SJCRH30 (cell line): ENCODE results near the gene RALGAPB. TPM values are rescaled to one million over a fixed set of nuclear protein-coding genes. Genes with fewer than 3 reads are reported as not detected.

Experiments used
- DNase-seq, 2 experiments: peaks; one replicate each; pipeline ENCODE4 v3.0.0-alpha.2; 2015 to 2020
- H3K27ac ChIP-seq: fragments of 250-450 bp; sonication (Bioruptor Pico); 2 replicates; pipeline ENCODE4 v1.5.1; 2020; ENCODE audit warnings: mild to moderate bottlenecking, moderate library complexity
- H3K27me3 ChIP-seq: fragments of 250-450 bp; sonication (Bioruptor Pico); 2 replicates; pipeline ENCODE4 v1.5.1; 2020; ENCODE audit warnings: mild to moderate bottlenecking, moderate library complexity
- H3K36me3 ChIP-seq: fragments of 250-450 bp; sonication (Bioruptor Pico); 2 replicates; pipeline ENCODE4 v1.5.1; 2020; ENCODE audit warnings: mild to moderate bottlenecking, moderate library complexity
- H3K4me1 ChIP-seq: fragments of 250-450 bp; sonication (Bioruptor Pico); 2 replicates; pipeline ENCODE4 v1.5.1; 2020; ENCODE audit warnings: mild to moderate bottlenecking, moderate library complexity
- H3K4me3 ChIP-seq: fragments of 250-450 bp; sonication (Bioruptor Pico); 2 replicates; pipeline ENCODE4 v1.5.1; 2020; ENCODE audit warnings: mild to moderate bottlenecking, moderate library complexity
- H3K9me3 ChIP-seq: fragments of 250-450 bp; sonication (Bioruptor Pico); replicated peaks from 2 replicates; pipeline ENCODE4 v1.5.1; 2020; ENCODE audit warnings: mild to moderate bottlenecking, moderate library complexity
- total RNA-seq: library from RNA; depleted of rRNA; stranded (reverse); fragments of >200 nt; shearing (Covaris generic); gene quantifications from 2 replicates; pipeline ENCODE4 v1.2.3, GENCODE V29; 2014

The RALGAPB gene
- total RNA-seq, 1 experiment from 2014 or later = 51.5 TPM

GRCh38 chr20:38604873-38605303 lies 132.2 kb downstream of the RALGAPB start:
- no peak for DNase-seq
- Histone ChIP-seq H3K9me3 (no peaks in the 10 kb centered on the region), H3K4me1 (no peaks in the 10 kb centered on the region), H3K4me3 (no peak overlapping the region), H3K36me3 (no peaks in the 10 kb centered on the region), H3K27ac (no peak overlapping the region), H3K27me3 (peaks cover 12% of the 10 kb centered on the region; the same call in 1 of the 2 replicates)

GRCh38 chr20:38607351-38607750 lies 134.7 kb downstream of the RALGAPB start:
- DNase-seq = no peak
- peaks cover 9% of the 10 kb centered on the region; the same call in 1 of the 2 replicates for H3K27me3 ChIP-seq
- no peak overlapping the region for H3K4me3 ChIP-seq
- H3K9me3 ChIP-seq = no peaks in the 10 kb centered on the region
- no peaks in the 10 kb centered on the region for H3K36me3 ChIP-seq
- no peak overlapping the region for H3K27ac ChIP-seq
- no peaks in the 10 kb centered on the region for H3K4me1 ChIP-seq

GRCh38 chr20:38608188-38608587 lies 135.5 kb downstream of the RALGAPB start:
- Histone ChIP-seq H3K4me3 (no peak overlapping the region), H3K36me3 (no peaks in the 10 kb centered on the region), H3K4me1 (no peaks in the 10 kb centered on the region), H3K9me3 (no peaks in the 10 kb centered on the region), H3K27ac (no peak overlapping the region), H3K27me3 (peaks cover 9% of the 10 kb centered on the region; the same call in 1 of the 2 replicates)
- DNase-seq = no peak

- H3K27me3 ChIP-seq = peaks cover 9% of the 10 kb centered on the region; the same call in 1 of the 2 replicates
- H3K4me1 ChIP-seq = no peaks in the 10 kb centered on the region
- H3K27ac ChIP-seq = no peak overlapping the region
- no peak overlapping the region for H3K4me3 ChIP-seq
- H3K9me3 ChIP-seq = no peaks in the 10 kb centered on the region
- H3K36me3 ChIP-seq = no peaks in the 10 kb centered on the region
- no peak for DNase-seq
Observed at GRCh38 chr20:38609815-38610214, 137.2 kb downstream of the RALGAPB start.

GRCh38 chr20:38610521-38610920 lies 137.9 kb downstream of the RALGAPB start:
- Histone ChIP-seq H3K9me3 (no peaks in the 10 kb centered on the region), H3K27ac (no peak overlapping the region)
- no peak for DNase-seq

GRCh38 chr20:38612751-38613515 lies 140.3 kb downstream of the RALGAPB start:
- DNase-seq = no peak
- no peaks in the 10 kb centered on the region for H3K9me3 ChIP-seq
- no peaks in the 10 kb centered on the region for H3K36me3 ChIP-seq
- peaks cover 9% of the 10 kb centered on the region; the same call in 1 of the 2 replicates for H3K27me3 ChIP-seq
- no peaks in the 10 kb centered on the region for H3K4me1 ChIP-seq
- H3K4me3 ChIP-seq = no peak overlapping the region
- H3K27ac ChIP-seq = no peak overlapping the region

More at GRCh38 chr20:38610521-38610920, 137.9 kb downstream of the RALGAPB start:
- Histone ChIP-seq H3K36me3 (no peaks in the 10 kb centered on the region), H3K27me3 (peaks cover 9% of the 10 kb centered on the region; the same call in 1 of the 2 replicates), H3K4me1 (no peaks in the 10 kb centered on the region), H3K4me3 (no peak overlapping the region)

- H3K36me3 ChIP-seq = no peaks in the 10 kb centered on the region
- no peak overlapping the region for H3K4me3 ChIP-seq
- no peak for DNase-seq
- H3K27me3 ChIP-seq = peaks cover 17% of the 10 kb centered on the region; the same call in 1 of the 2 replicates
- no peaks in the 10 kb centered on the region for H3K9me3 ChIP-seq
- no peaks in the 10 kb centered on the region for H3K4me1 ChIP-seq
- no peak overlapping the region for H3K27ac ChIP-seq
Observed at GRCh38 chr20:38615283-38615682, 142.6 kb downstream of the RALGAPB start.

GRCh38 chr20:38616457-38616856 lies 143.8 kb downstream of the RALGAPB start:
- no peak overlapping the region for H3K4me3 ChIP-seq
- H3K9me3 ChIP-seq = no peaks in the 10 kb centered on the region
- peaks cover 24% of the 10 kb centered on the region; the same call in 1 of the 2 replicates for H3K27me3 ChIP-seq
- no peaks in the 10 kb centered on the region for H3K36me3 ChIP-seq
- no peak for DNase-seq
- H3K27ac ChIP-seq = no peak overlapping the region
- H3K4me1 ChIP-seq = no peaks in the 10 kb centered on the region

GRCh38 chr20:38617011-38617829 lies 144.6 kb downstream of the RALGAPB start:
- no peak for DNase-seq
- H3K4me3 ChIP-seq = no peak overlapping the region
- H3K4me1 ChIP-seq = no peaks in the 10 kb centered on the region
- H3K9me3 ChIP-seq = no peaks in the 10 kb centered on the region
- peaks cover 24% of the 10 kb centered on the region; the same call in 1 of the 2 replicates for H3K27me3 ChIP-seq
- H3K36me3 ChIP-seq = no peaks in the 10 kb centered on the region
- H3K27ac ChIP-seq = no peak overlapping the region

- peaks cover 24% of the 10 kb centered on the region; the same call in 1 of the 2 replicates for H3K27me3 ChIP-seq
- H3K4me1 ChIP-seq = no peaks in the 10 kb centered on the region
- no peaks in the 10 kb centered on the region for H3K9me3 ChIP-seq
- no peak for DNase-seq
- no peak overlapping the region for H3K27ac ChIP-seq
- no peaks in the 10 kb centered on the region for H3K36me3 ChIP-seq
- no peak overlapping the region for H3K4me3 ChIP-seq
Observed at GRCh38 chr20:38617830-38618196, 145.2 kb downstream of the RALGAPB start.

GRCh38 chr20:38620441-38620840 lies 147.8 kb downstream of the RALGAPB start:
- Histone ChIP-seq H3K36me3 (no peaks in the 10 kb centered on the region), H3K27ac (no peak overlapping the region), H3K4me1 (no peaks in the 10 kb centered on the region), H3K4me3 (no peak overlapping the region), H3K27me3 (peaks cover 24% of the 10 kb centered on the region; the same call in 1 of the 2 replicates), H3K9me3 (no peaks in the 10 kb centered on the region)
- DNase-seq = no peak

- H3K36me3 ChIP-seq = no peaks in the 10 kb centered on the region
Observed at GRCh38 chr20:38623061-38623460, 150.4 kb downstream of the RALGAPB start.

GRCh38 chr20:38624084-38624483 lies 151.4 kb downstream of the RALGAPB start:
- DNase-seq = no peak
- no peaks in the 10 kb centered on the region for H3K9me3 ChIP-seq
- no peaks in the 10 kb centered on the region for H3K4me1 ChIP-seq
- peaks cover 16% of the 10 kb centered on the region; the same call in 1 of the 2 replicates for H3K27me3 ChIP-seq
- H3K27ac ChIP-seq = no peak overlapping the region
- H3K36me3 ChIP-seq = no peaks in the 10 kb centered on the region
- H3K4me3 ChIP-seq = no peak overlapping the region

More at GRCh38 chr20:38623061-38623460, 150.4 kb downstream of the RALGAPB start:
- Histone ChIP-seq H3K27me3 (peaks cover 24% of the 10 kb centered on the region; the same call in 1 of the 2 replicates), H3K9me3 (no peaks in the 10 kb centered on the region), H3K4me1 (no peaks in the 10 kb centered on the region), H3K4me3 (no peak overlapping the region), H3K27ac (no peak overlapping the region)
- no peak for DNase-seq

- no peaks in the 10 kb centered on the region for H3K36me3 ChIP-seq
- H3K4me1 ChIP-seq = no peaks in the 10 kb centered on the region
- H3K9me3 ChIP-seq = no peaks in the 10 kb centered on the region
- no peak overlapping the region for H3K27ac ChIP-seq
- DNase-seq = no peak
- peaks cover 11% of the 10 kb centered on the region; the same call in 1 of the 2 replicates for H3K27me3 ChIP-seq
- H3K4me3 ChIP-seq = no peak overlapping the region
Observed at GRCh38 chr20:38625896-38626295, 153.3 kb downstream of the RALGAPB start.
